ENCODE results near the gene OSBPL8.
A peak's percentile ranks its signal among the peaks of the same experiment; 100 is the strongest.

OSBPL8 gene

GRCh38 chr12:76470028-76470939, 89.3 kb downstream of the OSBPL8 start:
- DNase-seq, result no peak
- ATAC-seq, result peak; percentile 89

- no peak for ATAC-seq
Measured at GRCh38 chr12:76464631-76465166, 94.9 kb downstream of the OSBPL8 start.

GRCh38 chr12:76462668-76463224, 96.8 kb downstream of the OSBPL8 start:
- DNase-seq (no peak), ATAC-seq (no peak)

More at GRCh38 chr12:76464631-76465166, 94.9 kb downstream of the OSBPL8 start:
- no peak for DNase-seq

GRCh38 chr12:76460807-76461206, 98.8 kb downstream of the OSBPL8 start:
- ATAC-seq (no peak), DNase-seq (no peak)

- DNase-seq, result no peak
- no peak for ATAC-seq
Measured at GRCh38 chr12:76457818-76458217, 101.8 kb downstream of the OSBPL8 start.

GRCh38 chr12:76457010-76457409, 102.6 kb downstream of the OSBPL8 start:
- ATAC-seq (no peak), DNase-seq (no peak)

GRCh38 chr12:76455582-76456345, 103.8 kb downstream of the OSBPL8 start:
- DNase-seq (no peak), ATAC-seq (peak; percentile 99)

- no peak for DNase-seq
- no peak for ATAC-seq
Measured at GRCh38 chr12:76451528-76451927, 108.0 kb downstream of the OSBPL8 start.

GRCh38 chr12:76450690-76451089, 108.9 kb downstream of the OSBPL8 start:
- DNase-seq (no peak), ATAC-seq (no peak)

- ATAC-seq (no peak), DNase-seq (no peak)
Measured at GRCh38 chr12:76449993-76450392, 109.6 kb downstream of the OSBPL8 start.

GRCh38 chr12:76449583-76449982, 110.0 kb downstream of the OSBPL8 start:
- ATAC-seq (peak; percentile 40), DNase-seq (no peak)

GRCh38 chr12:76449016-76449415, 110.6 kb downstream of the OSBPL8 start:
- ATAC-seq, result no peak
- DNase-seq, result no peak

GRCh38 chr12:76446090-76446489, 113.5 kb downstream of the OSBPL8 start:
- ATAC-seq, result no peak
- DNase-seq, result no peak

GRCh38 chr12:76445462-76445861, 114.1 kb downstream of the OSBPL8 start:
- DNase-seq (no peak), ATAC-seq (peak; percentile 43)

- ATAC-seq (peak; percentile 43), DNase-seq (no peak)
Measured at GRCh38 chr12:76444408-76444984, 115.1 kb downstream of the OSBPL8 start.

- DNase-seq (no peak), ATAC-seq (no peak)
Measured at GRCh38 chr12:76441016-76441415, 118.6 kb downstream of the OSBPL8 start.

- ATAC-seq (no peak), DNase-seq (no peak)
Measured at GRCh38 chr12:76432733-76433132, 126.8 kb downstream of the OSBPL8 start.

GRCh38 chr12:76428117-76428516, 131.5 kb downstream of the OSBPL8 start:
- no peak for DNase-seq
- no peak for ATAC-seq

GRCh38 chr12:76426160-76426559, 133.4 kb downstream of the OSBPL8 start:
- ATAC-seq (no peak), DNase-seq (no peak)

GRCh38 chr12:76424941-76425340, 134.6 kb downstream of the OSBPL8 start:
- DNase-seq (no peak), ATAC-seq (no peak)

- ATAC-seq, result no peak
- DNase-seq, result no peak
Measured at GRCh38 chr12:76422543-76423438, 136.8 kb downstream of the OSBPL8 start.

Data from stimulated activated naive CD8-positive, alpha-beta T cell treated with anti-CD3 and anti-CD28 coated beads, Interleukin-15, Interleukin-2, amounts not matched to agents 100 U/mL and 50 U/mL, for 24 hours (primary cell).